ENCODE measurements around the gene PGAP1. TPM values are rescaled to one million over a fixed set of nuclear protein-coding genes. Genes with fewer than 3 reads are reported as not detected.

The PGAP1 gene, protein sequence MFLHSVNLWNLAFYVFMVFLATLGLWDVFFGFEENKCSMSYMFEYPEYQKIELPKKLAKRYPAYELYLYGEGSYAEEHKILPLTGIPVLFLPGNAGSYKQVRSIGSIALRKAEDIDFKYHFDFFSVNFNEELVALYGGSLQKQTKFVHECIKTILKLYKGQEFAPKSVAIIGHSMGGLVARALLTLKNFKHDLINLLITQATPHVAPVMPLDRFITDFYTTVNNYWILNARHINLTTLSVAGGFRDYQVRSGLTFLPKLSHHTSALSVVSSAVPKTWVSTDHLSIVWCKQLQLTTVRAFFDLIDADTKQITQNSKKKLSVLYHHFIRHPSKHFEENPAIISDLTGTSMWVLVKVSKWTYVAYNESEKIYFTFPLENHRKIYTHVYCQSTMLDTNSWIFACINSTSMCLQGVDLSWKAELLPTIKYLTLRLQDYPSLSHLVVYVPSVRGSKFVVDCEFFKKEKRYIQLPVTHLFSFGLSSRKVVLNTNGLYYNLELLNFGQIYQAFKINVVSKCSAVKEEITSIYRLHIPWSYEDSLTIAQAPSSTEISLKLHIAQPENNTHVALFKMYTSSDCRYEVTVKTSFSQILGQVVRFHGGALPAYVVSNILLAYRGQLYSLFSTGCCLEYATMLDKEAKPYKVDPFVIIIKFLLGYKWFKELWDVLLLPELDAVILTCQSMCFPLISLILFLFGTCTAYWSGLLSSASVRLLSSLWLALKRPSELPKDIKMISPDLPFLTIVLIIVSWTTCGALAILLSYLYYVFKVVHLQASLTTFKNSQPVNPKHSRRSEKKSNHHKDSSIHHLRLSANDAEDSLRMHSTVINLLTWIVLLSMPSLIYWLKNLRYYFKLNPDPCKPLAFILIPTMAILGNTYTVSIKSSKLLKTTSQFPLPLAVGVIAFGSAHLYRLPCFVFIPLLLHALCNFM
- 36.9 TPM for polyA plus RNA-seq (ENCODE audit: insufficient read length)
- long read RNA-seq, donor 1, full-length matches to known transcripts: 2 of 2 reads
- long read RNA-seq, donor 1, partial matches to known transcripts: 0 of 2 reads
- long read RNA-seq, donor 1, other reads (novel, unspliced or antisense): 0 of 2 reads
- long read RNA-seq, donor 2, full-length matches to known transcripts: 2 of 28 reads
- long read RNA-seq, donor 2, partial matches to known transcripts: 26 of 28 reads
- long read RNA-seq, donor 2, other reads (novel, unspliced or antisense): 0 of 28 reads
- long read RNA-seq, donor 3: 0 reads
- long read RNA-seq, donor 4: 0 reads
- long read RNA-seq, donor 5: 0 reads
- long read RNA-seq, donor 6, full-length matches to known transcripts: 3 of 3 reads
- long read RNA-seq, donor 6, partial matches to known transcripts: 0 of 3 reads
- long read RNA-seq, donor 6, other reads (novel, unspliced or antisense): 0 of 3 reads
- long read RNA-seq, donor 7: 0 reads
- long read RNA-seq, donor 8, full-length matches to known transcripts: 3 of 3 reads
- long read RNA-seq, donor 8, partial matches to known transcripts: 0 of 3 reads
- long read RNA-seq, donor 8, other reads (novel, unspliced or antisense): 0 of 3 reads

DNA sequence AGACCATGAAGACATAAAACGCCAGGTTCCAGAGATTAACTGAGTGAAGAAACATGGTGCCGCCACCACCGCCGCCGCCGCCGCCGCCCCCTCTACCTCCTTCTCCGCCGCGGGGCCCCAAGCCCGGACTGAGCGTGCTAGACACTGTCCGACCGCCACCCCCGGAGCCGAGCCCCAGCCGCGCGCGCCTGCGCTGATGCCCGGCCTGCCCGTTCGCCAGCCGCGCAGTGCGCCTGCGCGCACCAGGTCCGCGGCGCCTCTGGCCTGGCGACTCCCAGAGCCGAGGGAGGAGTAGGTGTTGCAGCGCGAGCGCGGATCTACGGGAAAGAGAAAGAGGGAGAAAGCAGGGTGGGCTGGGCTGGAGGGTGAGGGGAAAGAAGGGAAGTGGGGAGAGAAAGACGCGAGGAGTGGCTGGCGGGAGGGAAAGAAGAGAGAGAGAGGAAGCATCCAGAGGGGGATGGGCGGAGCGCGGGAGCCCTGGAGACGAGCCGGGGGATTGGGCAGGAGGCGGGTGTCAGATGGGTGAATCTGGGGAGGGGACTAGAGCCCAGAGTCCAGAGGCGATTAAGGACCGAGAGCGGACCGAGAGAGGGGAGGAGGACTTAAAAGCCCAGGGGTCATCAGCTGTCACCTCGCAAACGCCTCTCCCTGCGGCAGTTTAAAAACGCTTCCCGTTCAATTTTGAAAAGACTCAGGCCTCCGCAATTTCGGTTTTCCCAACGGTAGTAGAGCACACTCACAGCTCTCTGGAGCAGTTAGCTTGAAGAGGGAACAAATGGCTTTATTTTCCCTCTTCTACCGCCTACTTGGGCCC lies at the start of gene PGAP1:
PGAP1 (minus strand) TSS at position 146 of the 814 bp plus-strand sequence; CDS start at position 55, 91 bp downstream.
- peak; percentile 93 for DNase-seq

- no peak for DNase-seq
These were observed 48.5 kb upstream of the PGAP1 start for GRCh38 chr2:196974970-196975369.

DNA sequence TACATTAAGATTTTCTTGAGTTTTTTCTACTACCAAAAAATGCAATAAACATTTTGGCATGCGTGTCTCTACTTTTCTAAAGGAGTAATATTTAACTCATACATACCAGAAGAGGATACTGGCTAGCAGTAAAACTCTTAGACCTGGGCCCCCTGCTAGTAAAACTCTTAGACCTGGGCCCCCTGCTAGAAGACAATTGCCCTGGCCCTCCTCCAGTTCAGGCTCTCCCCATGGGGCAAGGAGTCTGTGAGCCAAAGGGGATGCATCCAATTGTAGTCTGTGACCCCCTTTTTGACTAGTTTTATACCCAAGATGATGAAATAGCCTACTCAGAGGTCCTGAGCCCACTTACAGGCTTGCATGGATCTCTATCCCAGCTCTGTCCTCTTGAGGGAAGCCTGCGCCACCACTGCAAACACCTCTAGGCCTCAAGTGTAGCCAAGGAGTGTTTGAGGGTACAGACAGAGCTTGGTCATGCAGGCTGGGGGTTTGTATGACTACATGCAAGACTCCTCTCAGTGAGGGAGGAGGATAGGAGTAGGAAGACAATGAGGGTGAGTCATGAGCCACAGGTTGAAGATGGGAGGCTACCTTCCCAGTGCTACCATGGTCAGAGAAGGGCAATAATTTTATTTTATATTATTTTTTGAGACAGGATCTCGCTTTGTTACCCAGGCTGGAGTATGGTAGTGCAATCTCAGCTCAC lies 45.2 kb upstream of the PGAP1 start:
- DNase-seq: no peak

GRCh38 chr2:196970099-196970498 lies 43.6 kb upstream of the PGAP1 start:
- DNase-seq: no peak

DNA sequence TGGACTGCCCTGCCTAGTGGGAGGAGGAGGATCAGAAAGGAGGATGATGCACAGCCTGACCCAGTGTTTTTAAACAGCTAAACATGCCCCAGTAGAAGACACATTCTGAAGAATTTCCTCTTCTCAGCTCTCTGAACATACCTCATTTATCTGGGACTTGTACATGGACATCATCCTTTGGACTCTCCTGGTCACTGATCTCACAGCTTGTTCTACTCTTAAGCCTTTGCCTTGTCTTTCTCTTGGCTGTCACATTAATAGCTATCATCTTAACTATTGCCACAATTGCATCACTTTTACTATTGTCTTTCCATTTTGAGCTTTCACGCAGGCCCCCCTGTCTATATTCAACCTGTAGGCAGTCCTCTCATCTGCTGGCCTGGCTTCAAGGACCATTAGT lies 42.0 kb upstream of the PGAP1 start:
- DNase-seq: no peak

DNA sequence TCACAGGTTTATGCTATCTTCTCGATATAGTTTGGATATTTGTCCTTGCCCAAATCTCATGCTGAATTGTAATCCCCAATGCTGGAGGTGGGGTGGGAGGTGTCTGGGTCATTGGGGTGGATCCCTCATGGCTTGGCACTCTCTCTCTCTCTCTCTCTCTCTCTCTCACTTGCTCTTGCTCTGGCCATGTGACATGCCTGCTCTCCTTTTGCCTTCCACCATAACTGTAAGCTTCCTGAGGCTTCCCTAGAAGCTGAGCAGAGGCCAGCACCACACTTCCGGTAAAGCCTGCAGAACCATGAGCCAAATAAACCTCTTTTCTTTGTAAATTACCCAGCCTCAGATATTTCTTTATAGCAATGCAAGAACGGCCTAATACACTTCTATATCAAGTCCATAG lies 41.3 kb upstream of the PGAP1 start:
- DNase-seq: no peak

GRCh38 chr2:196967116-196967515 lies 40.6 kb upstream of the PGAP1 start:
- peak; percentile 35 for DNase-seq

DNA sequence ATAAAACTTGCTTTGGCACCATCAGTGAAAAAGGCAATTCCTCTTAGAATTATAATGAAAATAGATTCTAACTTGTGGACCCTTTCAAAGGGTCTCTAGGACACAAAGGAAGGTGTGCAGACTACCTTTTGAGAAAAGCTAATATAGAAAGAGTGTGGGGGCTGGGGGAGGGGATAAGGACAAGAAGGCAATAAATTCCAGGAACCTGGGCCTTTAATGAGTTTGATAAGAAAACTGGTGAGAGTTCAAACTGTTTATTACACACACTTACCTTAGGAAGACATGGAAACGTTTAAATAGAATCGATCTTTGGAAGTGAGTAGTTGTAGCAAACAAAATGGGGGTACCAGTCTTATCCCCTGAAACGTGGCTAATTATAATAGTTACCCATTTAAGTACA lies 39.6 kb upstream of the PGAP1 start:
- no peak for DNase-seq

GRCh38 chr2:196965651-196966050 lies 39.1 kb upstream of the PGAP1 start:
- no peak for DNase-seq

GRCh38 chr2:196963961-196964360 lies 37.5 kb upstream of the PGAP1 start:
- DNase-seq: no peak

DNA sequence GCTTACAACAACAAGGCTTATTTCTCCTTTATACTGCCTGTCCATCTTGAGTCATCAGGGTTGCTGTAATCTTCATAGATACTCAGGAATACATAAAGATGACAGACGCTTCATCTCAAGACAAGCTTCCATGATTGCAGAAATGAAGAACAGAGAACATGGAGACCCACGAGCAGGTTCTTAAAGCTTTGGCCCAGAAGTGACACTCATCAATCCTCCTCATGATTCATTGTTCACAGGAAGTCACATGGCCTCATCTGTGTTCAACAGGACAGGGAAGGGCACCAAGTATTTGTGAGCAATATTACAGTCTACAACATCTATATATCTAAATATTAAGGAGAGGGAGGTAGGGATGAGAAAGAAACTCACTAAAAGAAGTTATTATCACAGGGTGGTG lies 36.5 kb upstream of the PGAP1 start:
- DNase-seq: no peak

DNA sequence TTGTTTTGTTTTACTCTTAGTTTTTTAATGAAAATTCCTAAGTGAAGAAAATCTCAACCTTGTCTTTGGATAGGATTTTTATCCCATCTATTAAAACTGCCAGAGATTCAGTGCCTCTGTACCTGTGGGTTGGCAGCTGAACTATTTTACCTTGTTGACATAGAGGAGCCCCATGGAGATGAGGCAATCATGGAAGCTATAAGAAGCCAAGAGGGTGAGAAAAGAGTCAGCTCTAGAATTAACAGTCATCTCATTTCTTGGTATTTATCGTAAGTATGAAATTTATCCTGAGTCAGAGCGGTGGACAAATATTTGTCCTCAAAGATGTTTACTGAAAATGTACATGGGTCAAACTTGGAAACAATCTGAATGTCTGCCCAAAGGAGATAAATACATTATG lies 35.8 kb upstream of the PGAP1 start:
- DNase-seq: no peak

DNA sequence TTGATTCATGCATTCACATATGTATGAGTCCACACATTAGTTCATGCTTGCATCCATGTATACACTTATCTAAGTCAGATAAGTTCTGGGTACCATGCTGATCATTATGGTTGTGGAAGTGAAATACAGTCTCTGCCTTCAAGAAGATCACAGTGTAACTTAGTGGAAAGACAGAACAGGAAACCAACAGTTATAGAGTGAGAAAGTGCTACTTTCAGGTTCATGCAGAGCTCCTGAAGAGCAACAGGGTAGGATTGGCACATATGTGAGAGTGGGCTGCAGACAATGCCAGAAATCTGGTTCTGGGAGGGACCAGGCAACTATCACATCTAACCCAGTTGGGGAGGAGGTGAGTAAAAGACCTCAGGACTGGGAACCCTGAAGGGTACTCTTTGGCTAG lies 35.4 kb upstream of the PGAP1 start:
- DNase-seq: no peak

DNA sequence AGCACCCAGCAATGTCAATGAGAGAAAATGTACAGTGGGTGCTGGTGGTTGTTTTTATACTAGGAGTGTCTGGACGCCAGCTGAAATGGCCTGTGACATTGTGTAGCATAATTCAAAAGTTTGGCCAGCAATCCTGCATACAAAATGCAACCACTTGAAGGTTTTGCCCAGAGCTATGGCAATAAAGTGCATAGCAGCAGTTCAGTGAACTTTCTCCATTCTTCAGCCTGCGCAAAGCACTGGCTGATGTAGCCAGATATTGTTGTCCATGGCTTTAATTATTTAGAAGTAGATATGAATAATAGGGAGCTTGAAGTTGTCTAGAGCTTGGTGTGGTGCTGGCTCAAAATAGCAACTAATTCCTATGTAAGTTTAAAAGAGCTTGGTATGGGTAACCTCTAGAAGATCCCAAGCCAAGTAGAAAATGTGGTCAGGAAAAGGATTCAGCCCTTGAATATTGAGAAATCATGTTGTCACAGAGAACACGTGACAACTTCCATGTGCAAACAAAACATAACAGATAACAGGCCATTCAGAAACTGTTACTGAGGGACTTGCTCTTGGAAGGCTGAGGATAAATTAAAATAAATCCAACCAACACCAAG lies 33.3 kb upstream of the PGAP1 start:
- no peak for DNase-seq

DNA sequence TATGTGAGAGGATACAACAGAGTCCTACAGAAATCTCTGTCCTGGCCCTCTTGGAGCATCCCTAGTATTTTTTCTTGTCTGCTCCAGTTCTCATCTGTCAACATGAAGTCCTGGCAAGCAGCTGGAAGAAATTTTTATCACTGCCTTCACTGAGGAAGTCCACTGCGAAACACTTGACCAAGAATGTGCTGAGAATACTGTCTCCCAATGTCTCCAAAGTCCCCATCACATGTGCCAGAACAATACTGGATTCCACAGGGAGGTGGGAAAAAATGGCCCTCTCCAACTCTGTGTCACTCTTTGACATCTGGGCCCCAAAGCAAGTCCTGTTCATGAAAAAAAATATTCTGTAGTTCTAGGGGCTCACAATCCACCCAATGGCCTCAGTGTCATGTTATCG lies 32.8 kb upstream of the PGAP1 start:
- DNase-seq: no peak

GRCh38 chr2:196957881-196958525 lies 31.5 kb upstream of the PGAP1 start:
- no peak for DNase-seq

- no peak for DNase-seq
These were observed 30.9 kb upstream of the PGAP1 start for GRCh38 chr2:196957442-196957841.

DNA sequence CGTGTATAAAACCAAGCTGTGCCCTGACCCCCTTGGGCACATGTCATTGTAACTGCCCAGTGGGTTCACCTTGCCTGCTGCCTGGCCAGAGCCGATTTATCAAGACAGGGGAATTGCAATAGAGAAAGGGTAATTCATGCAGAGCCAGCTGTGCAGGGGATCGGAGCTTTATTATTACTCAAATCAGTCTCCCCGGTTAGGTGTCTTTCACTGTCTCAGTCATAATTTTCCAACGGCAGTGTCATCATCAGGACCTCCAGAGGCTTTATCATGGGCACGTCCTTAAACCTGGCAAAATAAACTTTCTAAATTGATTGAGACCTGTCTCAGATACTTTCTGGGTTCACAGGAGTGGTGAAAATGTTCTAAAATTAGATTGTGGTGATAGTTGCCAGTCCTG lies 29.6 kb upstream of the PGAP1 start:
- DNase-seq: no peak

DNA sequence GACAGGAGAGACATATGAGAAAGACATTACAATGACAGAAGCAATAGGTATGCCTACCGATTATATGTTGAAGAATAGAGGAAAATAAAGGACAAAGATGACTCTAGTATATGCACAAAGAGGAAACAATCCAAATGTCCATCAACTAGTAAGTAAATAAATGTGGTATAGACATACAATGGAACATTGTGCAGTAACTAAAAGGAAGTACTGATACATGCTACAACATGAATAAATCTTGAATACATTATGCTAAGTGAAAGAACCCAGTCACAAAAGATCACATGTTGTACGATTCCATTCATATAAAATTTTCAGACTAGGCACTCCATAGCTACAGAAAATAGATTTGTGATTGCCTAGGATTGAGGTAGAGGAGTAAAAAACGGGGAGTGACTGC lies 28.5 kb upstream of the PGAP1 start:
- DNase-seq: no peak
